ENCODE measurements around the gene CDH24. TPM values are rescaled to one million over a fixed set of nuclear protein-coding genes. Genes with fewer than 3 reads are reported as not detected.

Gene CDH24
- polyA plus RNA-seq, 1 donor from 2014 or later, result 31.7 TPM

- Histone ChIP-seq H3K27ac (ENCODE audit: low read length) (no peak overlapping the region), H3K9ac (ENCODE audit: low read length) (no peak overlapping the region), H4K20me1 (ENCODE audit: insufficient read depth) (no peaks in the 10 kb centered on the region), H3K79me2 (replicated peaks; ENCODE audit: insufficient read depth, low read length) (no peaks in the 10 kb centered on the region), H3K36me3 (ENCODE audit: insufficient read depth, low read length) (no peaks in the 10 kb centered on the region), H2AFZ (ENCODE audit: low read depth, low read length) (no peak overlapping the region), H3F3A (ENCODE audit: insufficient read depth, low read length, poor library complexity, severe bottlenecking) (no peaks in the 10 kb centered on the region), H3K9me3 (ENCODE audit: low read length) (no peaks in the 10 kb centered on the region), H3K4me2 (ENCODE audit: low read length) (no peak overlapping the region), H3K27me3 (ENCODE audit: insufficient read depth, low read depth, low read length) (no peaks in the 10 kb centered on the region), H3K9me2 (ENCODE audit: insufficient read depth, low read length) (no peaks in the 10 kb centered on the region), H3K4me3 (ENCODE audit: low read length) (no peak overlapping the region)
- no peak for TF ChIP-seq REST (IDR thresholded peaks at IDR 0.05; ENCODE audit: borderline replicate concordance)
Observed at GRCh38 chr14:23104070-23104590, 46.8 kb upstream of the CDH24 start.

GRCh38 chr14:23103581-23103980, 46.3 kb upstream of the CDH24 start:
- no peaks in the 10 kb centered on the region for H3K9me2 ChIP-seq (ENCODE audit: insufficient read depth, low read length)

GRCh38 chr14:23102801-23103200, 45.5 kb upstream of the CDH24 start:
- no peaks in the 10 kb centered on the region for H3K9me3 ChIP-seq (ENCODE audit: low read length)
- TF ChIP-seq REST (IDR thresholded peaks at IDR 0.05; ENCODE audit: borderline replicate concordance), result no peak
- TF ChIP-seq EP300 (conservative IDR thresholded peaks at IDR 0.05; ENCODE audit: poor library complexity, severe bottlenecking), result no peak
- no peak for TF ChIP-seq MXI1 (conservative IDR thresholded peaks at IDR 0.05; ENCODE audit: poor library complexity, severe bottlenecking)
- TF ChIP-seq EZH2 (IDR thresholded peaks at IDR 0.05; ENCODE audit: borderline replicate concordance, insufficient read depth, low read length, poor library complexity, severe bottlenecking), result no peak
- no peaks in the 10 kb centered on the region for H3K9me2 ChIP-seq (ENCODE audit: insufficient read depth, low read length)
- no peak overlapping the region for H3K9ac ChIP-seq (ENCODE audit: low read length)
- no peak overlapping the region for H3K4me2 ChIP-seq (ENCODE audit: low read length)
- no peaks in the 10 kb centered on the region for H3F3A ChIP-seq (ENCODE audit: insufficient read depth, low read length, poor library complexity, severe bottlenecking)
- no peaks in the 10 kb centered on the region for H3K27me3 ChIP-seq (ENCODE audit: insufficient read depth, low read depth, low read length)
- no peak overlapping the region for H3K27ac ChIP-seq (ENCODE audit: low read length)
- H3K79me2 ChIP-seq (replicated peaks; ENCODE audit: insufficient read depth, low read length), result no peaks in the 10 kb centered on the region
- H4K20me1 ChIP-seq (ENCODE audit: insufficient read depth), result no peaks in the 10 kb centered on the region
- no peaks in the 10 kb centered on the region for H3K36me3 ChIP-seq (ENCODE audit: insufficient read depth, low read length)
- no peak overlapping the region for H3K4me3 ChIP-seq (ENCODE audit: low read length)
- no peak overlapping the region for H2AFZ ChIP-seq (ENCODE audit: low read depth, low read length)

More at GRCh38 chr14:23103581-23103980, 46.3 kb upstream of the CDH24 start:
- H3K4me3 ChIP-seq (ENCODE audit: low read length), result no peak overlapping the region
- H3F3A ChIP-seq (ENCODE audit: insufficient read depth, low read length, poor library complexity, severe bottlenecking), result no peaks in the 10 kb centered on the region
- no peak overlapping the region for H3K27ac ChIP-seq (ENCODE audit: low read length)
- no peaks in the 10 kb centered on the region for H4K20me1 ChIP-seq (ENCODE audit: insufficient read depth)
- no peak overlapping the region for H3K9ac ChIP-seq (ENCODE audit: low read length)
- H2AFZ ChIP-seq (ENCODE audit: low read depth, low read length), result no peak overlapping the region
- no peak for TF ChIP-seq SMC3 (conservative IDR thresholded peaks at IDR 0.05; ENCODE audit: poor library complexity)
- no peaks in the 10 kb centered on the region for H3K36me3 ChIP-seq (ENCODE audit: insufficient read depth, low read length)
- H3K4me2 ChIP-seq (ENCODE audit: low read length), result no peak overlapping the region
- no peaks in the 10 kb centered on the region for H3K9me3 ChIP-seq (ENCODE audit: low read length)
- no peaks in the 10 kb centered on the region for H3K79me2 ChIP-seq (replicated peaks; ENCODE audit: insufficient read depth, low read length)
- H3K27me3 ChIP-seq (ENCODE audit: insufficient read depth, low read depth, low read length), result no peaks in the 10 kb centered on the region
